Measurements from ENCODE around the gene ACVR1C. TPM values are rescaled to one million over a fixed set of nuclear protein-coding genes. Genes with fewer than 3 reads are reported as not detected.

The ACVR1C gene
- total RNA-seq, 1 experiment from 2014 or later: 2.1 TPM

GRCh38 chr2:157509744-157510143, 118.9 kb downstream of the ACVR1C start:
- H3K4me1 ChIP-seq: no peaks in the 10 kb centered on the region
- Mint-ChIP-seq H3K27me3 (ENCODE audit: insufficient read depth, unreplicated experiment) (peaks cover 3% of the 10 kb centered on the region), H3K4me3 (ENCODE audit: unreplicated experiment) (no peak overlapping the region), H3K36me3 (ENCODE audit: insufficient read depth, unreplicated experiment) (no peaks in the 10 kb centered on the region), H3K9me3 (ENCODE audit: unreplicated experiment) (no peaks in the 10 kb centered on the region), H3K27ac (ENCODE audit: unreplicated experiment) (no peak overlapping the region), H3K4me1 (ENCODE audit: low read depth, unreplicated experiment) (no peaks in the 10 kb centered on the region)
- H3K27me3 ChIP-seq (replicated peaks; ENCODE audit: control insufficient read depth, insufficient read depth, low read length): no peaks in the 10 kb centered on the region
- H3K9me3 ChIP-seq: no peaks in the 10 kb centered on the region
- ChIA-PET POLR2A (no interaction called here), CTCF (no interaction called here)
- TF ChIP-seq CTCF (IDR thresholded peaks at IDR 0.05; ENCODE audit: insufficient read depth in 1 of 2, low read depth in 1 of 2, low read length in 1 of 2, severe bottlenecking in 1 of 2, unreplicated experiment in 1 of 2): no peak
- intact Hi-C loops (cut with micrococcal nuclease; ENCODE audit: unreplicated experiment): loop anchor here (1.0 kb wide), 1 partner anchor 84 kb away; no protein-coding TSS in a partner anchor
- no TSS peak for BruUV-seq (replicated peaks)
- no peak overlapping the region for H3K4me3 ChIP-seq (ENCODE audit: low read depth, low read length)
- H3K36me3 ChIP-seq (ENCODE audit: control insufficient read depth, insufficient read depth, low read length): no peaks in the 10 kb centered on the region
- DNase-seq: no peak

GRCh38 chr2:157508676-157509075, 120.0 kb downstream of the ACVR1C start:
- Histone ChIP-seq H3K4me1 (no peaks in the 10 kb centered on the region), H3K27me3 (replicated peaks; ENCODE audit: control insufficient read depth, insufficient read depth, low read length) (no peaks in the 10 kb centered on the region), H3K36me3 (ENCODE audit: control insufficient read depth, insufficient read depth, low read length) (no peaks in the 10 kb centered on the region), H3K9me3 (no peaks in the 10 kb centered on the region), H3K4me3 (ENCODE audit: low read depth, low read length) (no peak overlapping the region)
- DNase-seq: no peak
- Mint-ChIP-seq H3K9me3 (ENCODE audit: unreplicated experiment) (no peaks in the 10 kb centered on the region), H3K27me3 (ENCODE audit: insufficient read depth, unreplicated experiment) (peaks cover 3% of the 10 kb centered on the region), H3K4me1 (ENCODE audit: low read depth, unreplicated experiment) (no peaks in the 10 kb centered on the region), H3K27ac (ENCODE audit: unreplicated experiment) (no peak overlapping the region), H3K36me3 (ENCODE audit: insufficient read depth, unreplicated experiment) (no peaks in the 10 kb centered on the region), H3K4me3 (ENCODE audit: unreplicated experiment) (no peak overlapping the region)
- ChIA-PET CTCF (no interaction called here), POLR2A (no interaction called here)
- no peak for TF ChIP-seq CTCF (IDR thresholded peaks at IDR 0.05; ENCODE audit: insufficient read depth in 1 of 2, low read depth in 1 of 2, low read length in 1 of 2, severe bottlenecking in 1 of 2, unreplicated experiment in 1 of 2)
- intact Hi-C loops (cut with micrococcal nuclease; ENCODE audit: unreplicated experiment): loop anchor here (1.0 kb wide), 1 partner anchor 85 kb away; no protein-coding TSS in a partner anchor
- no TSS peak for BruUV-seq (replicated peaks)

- Histone ChIP-seq H3K27me3 (replicated peaks; ENCODE audit: control insufficient read depth, insufficient read depth, low read length) (no peaks in the 10 kb centered on the region), H3K9me3 (no peaks in the 10 kb centered on the region), H3K36me3 (ENCODE audit: control insufficient read depth, insufficient read depth, low read length) (no peaks in the 10 kb centered on the region), H3K4me1 (no peaks in the 10 kb centered on the region), H3K4me3 (ENCODE audit: low read depth, low read length) (no peak overlapping the region)
- Mint-ChIP-seq H3K27me3 (ENCODE audit: insufficient read depth, unreplicated experiment) (peaks cover 3% of the 10 kb centered on the region), H3K4me3 (ENCODE audit: unreplicated experiment) (no peak overlapping the region), H3K27ac (ENCODE audit: unreplicated experiment) (no peak overlapping the region), H3K4me1 (ENCODE audit: low read depth, unreplicated experiment) (no peaks in the 10 kb centered on the region), H3K9me3 (ENCODE audit: unreplicated experiment) (no peaks in the 10 kb centered on the region), H3K36me3 (ENCODE audit: insufficient read depth, unreplicated experiment) (no peaks in the 10 kb centered on the region)
- intact Hi-C loops (cut with micrococcal nuclease; ENCODE audit: unreplicated experiment): no loop called here
- ChIA-PET POLR2A (no interaction called here), CTCF (no interaction called here)
- BruUV-seq (replicated peaks): no TSS peak
- no peak for TF ChIP-seq CTCF (IDR thresholded peaks at IDR 0.05; ENCODE audit: insufficient read depth in 1 of 2, low read depth in 1 of 2, low read length in 1 of 2, severe bottlenecking in 1 of 2, unreplicated experiment in 1 of 2)
- no peak for DNase-seq
Measured at GRCh38 chr2:157506586-157506985, 122.1 kb downstream of the ACVR1C start.

All from Caco-2 (cell line).